ENCODE measurements around the gene NAP1L4.
A peak's percentile ranks its signal among the peaks of the same experiment; 100 is the strongest.

The NAP1L4 gene

DNA sequence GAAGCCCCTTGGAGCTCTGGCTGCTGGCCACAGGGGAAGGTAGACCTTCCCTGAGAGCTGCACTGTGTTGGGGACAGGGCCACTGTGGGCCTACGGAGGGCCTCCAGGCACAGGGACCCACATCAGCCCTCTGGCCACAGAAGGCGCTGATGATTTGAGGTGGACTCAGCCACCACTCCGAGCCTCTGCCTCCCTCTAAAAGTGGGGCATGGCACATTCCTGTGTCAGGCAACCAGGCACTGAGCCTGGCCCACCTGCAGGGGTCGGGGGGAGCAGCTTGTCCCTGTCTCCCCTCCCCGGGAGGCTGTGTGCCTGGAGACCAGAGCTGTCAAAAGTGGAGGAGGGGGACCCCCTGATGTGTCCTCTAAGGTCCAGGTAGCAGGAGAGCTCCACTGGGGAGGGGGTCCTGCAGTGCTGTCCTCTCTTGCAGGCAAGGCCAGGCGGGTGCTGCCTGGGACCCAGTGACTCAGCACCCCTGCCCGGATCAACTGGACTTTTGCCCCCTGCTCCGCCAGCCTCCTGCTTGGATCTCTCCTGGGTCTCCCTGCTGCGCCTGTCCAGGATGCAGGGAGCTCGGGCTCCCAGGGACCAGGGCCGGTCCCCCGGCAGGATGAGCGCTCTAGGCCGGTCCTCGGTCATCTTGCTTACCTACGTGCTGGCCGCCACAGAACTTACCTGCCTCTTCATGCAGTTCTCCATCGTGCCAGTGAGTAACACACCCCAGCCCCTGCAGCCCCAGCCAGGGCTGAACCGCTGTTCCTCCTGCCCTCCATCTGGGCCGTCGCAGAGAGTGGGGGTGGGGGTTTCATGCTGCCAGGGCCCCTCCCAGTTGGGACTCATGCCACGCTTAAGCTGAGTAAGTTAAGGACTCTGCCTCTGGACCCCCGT, 89.1 kb downstream of the NAP1L4 start:
- DNase-seq, result no peak

DNA sequence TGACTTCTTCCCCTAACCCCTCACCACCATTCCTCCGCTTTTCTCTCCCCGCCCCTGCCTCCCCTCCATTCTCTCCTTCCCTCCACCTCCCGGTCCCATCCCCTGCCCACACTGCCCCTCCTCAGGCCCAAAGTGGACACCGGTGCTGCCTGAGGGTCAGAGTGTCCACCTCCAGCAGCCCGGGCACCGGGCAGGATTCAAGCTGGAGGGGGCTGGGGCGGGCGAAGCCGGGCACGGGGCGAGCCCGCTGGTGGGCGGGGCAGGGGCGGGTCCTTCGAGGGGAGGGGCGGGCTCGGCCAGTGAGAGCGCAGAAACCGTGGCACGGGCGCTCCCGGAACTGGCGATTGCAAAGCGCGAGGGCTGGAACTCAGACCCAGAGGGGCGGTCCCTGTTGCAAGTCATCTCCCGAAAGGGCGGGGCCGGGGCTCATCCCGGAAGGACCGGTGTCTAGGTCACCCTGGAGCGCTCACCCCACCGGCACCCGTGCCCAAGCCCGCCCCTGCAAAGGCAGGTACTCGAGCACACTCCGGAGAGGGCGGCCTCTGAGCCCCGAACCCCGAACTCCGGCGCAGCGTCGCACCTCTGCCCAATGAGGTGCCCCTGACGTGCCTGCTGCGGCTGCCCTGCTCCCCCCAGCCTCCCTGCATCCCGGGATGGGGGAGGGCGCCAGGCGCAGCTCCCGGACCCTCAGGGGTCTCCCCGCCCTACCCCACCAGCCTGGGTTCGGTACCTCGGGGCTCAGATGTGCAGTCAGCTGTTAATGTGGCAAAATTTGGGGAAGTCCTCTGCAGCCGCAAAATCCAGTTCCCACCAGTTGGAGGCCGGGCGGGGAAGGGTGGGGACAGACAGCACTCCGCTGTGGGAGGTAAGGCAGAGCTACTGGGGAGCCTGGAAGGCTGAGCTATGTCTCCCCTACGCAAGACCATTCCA, 90.0 kb downstream of the NAP1L4 start:
- DNase-seq, result peak; percentile 97

DNA sequence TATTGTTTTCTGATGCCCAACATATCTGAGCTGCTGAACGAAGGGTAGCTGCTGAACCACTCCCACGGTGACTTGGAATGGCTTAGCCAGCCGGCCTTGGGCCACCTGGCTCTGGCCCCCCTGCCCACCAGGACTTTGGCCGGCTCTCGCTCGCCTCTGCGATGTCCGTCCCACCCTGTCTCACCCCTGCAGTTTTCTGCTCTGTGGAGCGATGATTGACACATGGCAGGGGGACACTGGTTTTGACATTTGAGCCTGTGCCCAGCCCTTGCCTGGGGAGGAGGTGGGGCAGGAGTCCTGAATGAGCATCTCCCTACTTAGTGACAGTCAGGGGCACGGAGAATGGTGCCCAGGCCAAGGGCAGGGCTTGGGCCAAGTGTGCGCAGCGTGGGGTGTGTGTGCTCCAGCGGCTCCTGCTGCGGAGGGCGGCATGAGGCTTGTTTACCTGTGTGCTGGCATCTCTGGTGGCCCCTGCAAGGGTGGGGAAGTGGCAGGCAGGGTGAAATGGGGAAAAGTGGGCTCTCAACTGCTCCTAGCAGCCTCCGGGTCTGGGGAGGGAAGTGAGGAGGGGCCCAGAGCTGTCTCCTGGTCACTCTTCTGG, 90.8 kb downstream of the NAP1L4 start:
- no peak for DNase-seq

DNA sequence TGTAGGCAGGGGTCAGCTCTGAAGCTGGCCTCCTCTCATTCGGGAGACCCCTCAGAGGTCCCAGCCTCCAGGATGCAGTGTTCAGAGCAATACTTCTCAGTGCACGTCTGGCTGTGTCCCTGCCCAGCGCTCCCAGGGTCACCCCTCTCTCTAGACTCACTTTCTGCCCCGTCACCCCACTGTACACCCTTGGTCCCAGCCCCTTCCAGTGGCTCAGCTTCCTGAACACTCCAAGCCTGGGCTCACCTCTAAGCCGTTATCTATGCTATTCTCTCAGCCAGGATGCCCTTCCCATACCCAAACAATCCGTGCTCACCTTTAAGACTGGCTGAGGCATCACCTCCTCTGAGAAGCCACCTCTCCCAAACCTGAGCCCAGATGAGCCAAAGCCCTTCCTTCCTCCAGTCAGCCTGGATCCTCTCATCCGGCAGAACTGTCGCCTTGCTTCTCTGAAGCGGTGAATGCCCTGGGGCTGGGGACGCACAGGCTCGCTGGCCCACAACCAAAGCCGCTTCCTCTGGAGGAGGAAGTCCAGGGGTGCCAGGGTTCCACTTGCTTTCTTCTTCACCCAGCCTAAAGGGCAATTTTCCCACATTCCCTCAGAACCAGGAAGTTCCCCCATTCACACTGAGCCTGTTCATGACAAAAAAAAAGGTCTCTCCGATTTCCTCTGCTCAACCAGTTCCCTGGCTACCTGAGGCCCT, 92.9 kb downstream of the NAP1L4 start:
- no peak for DNase-seq

DNA sequence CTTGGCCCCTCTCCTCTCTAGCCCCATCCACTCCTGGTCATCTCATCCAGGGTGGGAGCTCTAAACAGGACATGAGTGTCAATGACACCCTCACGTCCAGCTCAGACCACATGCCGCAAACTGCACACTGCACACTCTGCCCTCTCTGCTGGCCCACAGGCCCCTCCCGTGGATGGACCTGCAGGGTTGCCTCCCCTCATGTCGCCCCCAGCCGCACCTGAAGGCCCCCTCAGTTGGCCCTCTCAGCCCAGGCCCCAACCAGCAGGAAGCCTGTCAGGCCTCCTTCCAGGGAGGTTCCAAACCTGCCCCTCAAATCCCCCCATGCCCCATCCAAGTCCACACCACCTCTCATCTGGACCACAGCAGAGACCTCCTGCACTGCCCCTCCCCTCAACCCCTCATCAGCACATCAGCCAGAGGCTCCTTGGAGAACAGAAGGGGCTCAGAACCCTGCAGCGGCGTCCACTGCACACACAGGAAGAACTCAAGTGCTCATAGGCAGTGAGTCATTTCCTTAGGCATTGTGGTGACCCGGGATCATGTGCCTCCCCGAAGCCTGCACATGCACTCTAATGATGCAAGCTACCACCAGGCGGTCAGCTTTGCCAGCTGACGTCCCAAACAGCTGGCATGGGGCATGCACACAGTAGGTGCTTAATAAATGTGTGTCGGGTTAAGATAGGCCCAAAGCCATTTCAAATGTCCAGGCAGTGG, 93.6 kb downstream of the NAP1L4 start:
- DNase-seq, result peak; percentile 71

DNA sequence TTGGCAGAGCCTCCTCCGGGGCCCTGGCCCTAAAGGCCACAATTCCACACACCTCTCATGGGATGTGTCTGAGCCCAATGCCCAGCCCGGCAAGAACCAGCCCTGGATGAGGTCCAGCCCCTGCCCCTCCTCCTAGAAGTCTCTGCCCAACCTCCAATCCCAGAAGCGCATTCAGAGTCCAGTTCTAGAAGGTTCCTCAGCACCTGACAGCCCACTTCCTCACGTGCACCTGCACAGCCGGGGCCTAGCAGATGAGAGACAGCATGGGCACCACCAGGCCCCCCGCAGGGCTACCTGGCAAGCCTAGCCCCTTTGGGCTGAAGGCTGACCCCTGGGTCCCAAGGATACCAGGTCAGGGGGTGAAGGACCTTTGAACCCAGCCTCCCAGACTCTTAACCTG, 95.1 kb downstream of the NAP1L4 start:
- no peak for DNase-seq

DNA sequence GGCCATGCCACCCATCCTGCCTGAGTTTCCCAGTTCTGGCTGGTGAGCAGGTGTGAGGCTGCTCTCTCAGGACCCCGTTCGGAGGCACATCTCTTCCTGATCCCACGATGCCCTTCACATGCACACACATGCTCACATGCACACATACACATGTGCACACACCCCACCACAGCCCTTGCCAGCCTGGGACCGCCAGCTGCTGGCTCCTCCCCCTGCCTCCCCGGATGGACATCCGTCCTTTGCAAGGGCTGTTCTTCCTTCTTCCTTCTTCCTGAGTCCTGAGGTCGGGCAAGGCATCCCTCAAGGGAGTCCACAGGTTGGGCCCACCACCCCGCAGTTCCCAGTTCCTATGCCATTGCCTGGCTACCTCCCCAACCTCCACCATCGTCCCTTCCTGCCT, 96.1 kb downstream of the NAP1L4 start:
- no peak for DNase-seq

All from stimulated activated CD8-positive, alpha-beta memory T cell treated with anti-CD3 and anti-CD28 coated beads, Interleukin-4, amount 100 ng/mL, for 48 hours (primary cell).